HG02840 (cell line): ENCODE measurements around the gene ZNF174.

Source experiments
- ATAC-seq: cut with Tn5 transposase; IDR thresholded peaks from one replicate; pipeline ENCODE4 v1.9.1; 2021; ENCODE audit warnings: mild to moderate bottlenecking, moderate library complexity, moderate number of reproducible peaks; ENCODE audit not compliant: unreplicated experiment, low FRiP score

ZNF174 gene

DNA sequence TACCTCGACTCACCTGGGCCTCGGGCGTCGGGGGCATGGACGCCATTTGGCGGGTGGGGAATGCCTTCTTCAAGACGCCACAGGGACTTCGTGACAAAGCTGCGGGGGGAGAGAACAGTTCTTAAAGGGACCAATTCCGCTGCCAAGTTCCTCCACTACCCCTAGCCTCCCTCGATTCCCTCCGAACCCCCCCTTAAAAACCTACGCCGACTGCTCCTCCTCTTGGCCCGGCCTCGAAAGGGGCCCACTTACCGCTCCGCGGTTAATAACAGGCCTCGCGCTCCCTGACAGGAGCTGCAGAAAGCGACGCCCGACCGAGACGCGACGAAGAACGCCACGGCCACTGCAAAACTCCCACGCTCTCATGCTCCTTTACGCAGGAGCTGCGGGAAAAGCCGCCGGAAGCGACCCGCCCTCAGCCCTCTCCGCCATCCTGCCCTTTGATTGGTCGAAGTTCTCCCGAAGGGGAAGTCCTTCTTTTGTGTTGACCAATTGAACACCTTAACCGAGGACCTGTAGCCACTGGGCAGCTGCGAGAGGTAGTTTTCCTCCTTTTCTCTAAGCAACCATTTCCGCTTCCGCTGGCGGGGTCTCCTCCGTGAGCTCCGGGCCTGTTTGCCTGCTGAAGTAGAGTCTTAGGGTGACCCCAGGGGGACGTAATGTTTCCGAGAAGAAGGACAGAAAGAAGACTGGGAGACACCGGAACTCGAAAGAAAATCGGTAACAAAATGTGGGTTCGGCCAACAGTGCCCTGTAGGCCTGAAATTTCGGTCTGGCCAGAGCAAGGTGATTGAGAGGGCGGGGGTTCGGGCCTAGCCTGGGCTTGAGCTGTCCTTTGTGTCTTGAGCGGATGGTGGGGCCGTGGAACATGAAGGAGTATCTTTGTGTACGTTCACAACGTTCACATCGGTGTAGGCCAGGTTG is 42.4 kb downstream of the ZNF174 start, which contains the start of the genes NAA60 and ZNF597:
TSS of gene NAA60 (plus strand) at position 573 of the 924 bp plus-strand sequence. CDS start 32,548 bp downstream, outside the sequence.
TSS of gene ZNF597 (minus strand) at position 397 of the 924 bp plus-strand sequence. CDS start at position 46, 351 bp downstream.
- ATAC-seq, result peak; percentile 88

DNA sequence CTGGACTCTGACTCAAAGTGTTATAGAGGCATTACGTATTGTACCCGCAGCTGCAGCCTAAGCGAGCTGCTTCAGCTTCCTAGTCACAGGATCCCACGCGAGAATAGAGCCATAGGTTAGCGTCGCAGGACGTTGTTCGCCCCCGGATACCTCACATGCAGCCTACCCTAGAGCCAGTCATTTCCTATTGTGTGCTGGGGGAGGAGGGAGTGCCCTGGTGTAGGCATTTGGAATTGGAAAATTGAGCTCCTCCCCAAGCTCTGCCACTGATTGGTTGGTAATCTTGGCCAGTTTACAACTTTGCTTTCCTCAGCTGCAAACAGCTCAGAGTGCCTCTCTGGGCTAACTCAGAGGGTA is 43.0 kb downstream of the ZNF174 start:
- no peak for ATAC-seq

DNA sequence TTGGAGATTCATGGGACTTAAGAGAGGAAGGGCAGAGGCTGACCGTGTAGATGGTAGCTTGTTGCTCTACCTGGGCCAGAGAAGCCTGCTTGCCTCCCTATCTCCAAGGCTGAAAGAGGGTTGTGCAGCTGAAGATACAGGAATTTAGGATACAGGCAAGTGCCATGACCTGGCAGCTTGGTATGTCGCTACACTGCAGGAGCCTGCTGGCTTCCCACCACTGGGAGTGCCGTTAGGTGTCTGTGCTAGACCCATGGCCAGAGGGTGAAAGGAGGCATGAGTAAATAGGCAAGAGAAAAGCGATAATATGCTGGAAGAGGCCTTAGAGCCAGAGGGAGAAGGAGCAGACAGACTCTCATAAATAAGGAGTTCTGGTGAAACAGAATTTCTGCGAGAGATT is 53.1 kb downstream of the ZNF174 start:
- no peak for ATAC-seq

DNA sequence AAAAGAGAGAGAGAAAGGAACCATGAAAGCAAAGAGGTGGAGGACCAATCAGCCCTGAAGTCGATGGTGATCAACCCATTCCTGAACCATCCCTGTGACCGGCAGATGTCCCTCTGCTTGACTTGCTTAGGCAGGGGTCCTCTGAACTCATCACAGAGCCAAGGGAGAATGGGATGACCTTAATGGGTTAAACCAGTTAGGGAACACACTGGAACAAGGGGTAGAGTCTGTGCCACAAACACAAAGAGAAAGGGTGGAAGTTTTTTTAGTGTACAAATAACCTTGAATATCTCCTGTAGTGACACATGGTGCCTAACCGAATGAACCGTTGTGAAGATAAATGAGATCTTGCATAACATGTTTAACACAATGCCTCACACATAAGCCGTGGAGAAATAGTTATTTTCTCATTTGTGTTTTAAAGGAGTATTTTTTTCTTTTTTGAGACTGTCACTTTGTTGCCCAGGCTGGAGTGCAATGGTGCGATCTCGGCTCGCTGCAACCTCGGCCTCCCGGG is 53.7 kb downstream of the ZNF174 start:
- no peak for ATAC-seq

DNA sequence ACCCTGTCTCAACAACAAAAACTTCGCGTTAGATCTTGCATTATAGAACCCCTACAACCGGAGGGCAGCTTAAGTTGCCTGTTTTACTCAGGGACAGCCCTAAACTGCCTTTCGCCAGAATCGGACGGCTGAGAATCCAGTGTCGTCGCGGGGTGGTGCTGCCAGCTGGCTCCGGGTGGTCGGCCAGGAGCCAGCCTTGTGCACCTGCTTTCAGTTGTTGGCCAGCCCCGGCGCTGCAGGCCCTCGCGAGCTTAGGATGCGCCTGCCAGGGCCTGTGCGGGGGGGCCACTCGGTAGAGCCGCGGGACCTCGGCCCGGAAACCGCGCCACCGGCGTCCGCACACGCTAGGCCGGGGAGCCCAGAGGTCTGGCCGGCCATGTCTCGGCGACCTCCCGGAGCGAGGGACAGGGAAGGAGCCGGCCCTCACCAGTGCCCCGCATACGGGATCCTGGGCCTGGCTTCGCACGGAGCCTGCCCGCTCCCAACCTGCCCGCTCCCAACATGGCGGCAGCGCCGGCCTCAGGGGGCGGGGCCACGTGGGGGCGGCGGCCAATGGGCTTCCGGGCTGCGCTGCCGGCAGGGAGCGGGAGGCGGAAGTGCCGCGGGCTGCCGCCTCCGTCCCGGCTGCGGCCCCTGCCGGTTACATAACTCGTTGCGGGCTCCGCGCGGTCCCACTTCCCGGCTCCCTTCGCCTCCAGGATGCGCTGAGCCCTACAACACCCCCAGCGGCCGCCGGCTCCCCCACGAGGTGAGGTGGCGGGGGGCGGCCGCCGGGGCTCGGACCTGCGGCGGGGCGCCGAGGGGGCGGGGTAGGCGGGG is 56.6 kb downstream of the ZNF174 start:
- peak; percentile 70 for ATAC-seq

GRCh38 chr16:3458278-3458851 is 57.4 kb downstream of the ZNF174 start:
- ATAC-seq, result peak; percentile 17

GRCh38 chr16:3458852-3459361 is 57.9 kb downstream of the ZNF174 start:
- ATAC-seq, result no peak
